GM18507 (cell line): ENCODE measurements around the gene MTCH1.

ENCODE experiments used
- DNase-seq: peaks from one replicate; pipeline ENCODE4 v3.0.0; 2011; ENCODE audit warnings: low read depth; ENCODE audit not compliant: insufficient read length; ENCODE audit errors: extremely low spot score
- FAIRE-seq: peaks from 2 replicates; lab custom pipeline; 2011; peaks lifted over from hg19 to GRCh38; lab: Jason Lieb, UNC

MTCH1 gene, protein sequence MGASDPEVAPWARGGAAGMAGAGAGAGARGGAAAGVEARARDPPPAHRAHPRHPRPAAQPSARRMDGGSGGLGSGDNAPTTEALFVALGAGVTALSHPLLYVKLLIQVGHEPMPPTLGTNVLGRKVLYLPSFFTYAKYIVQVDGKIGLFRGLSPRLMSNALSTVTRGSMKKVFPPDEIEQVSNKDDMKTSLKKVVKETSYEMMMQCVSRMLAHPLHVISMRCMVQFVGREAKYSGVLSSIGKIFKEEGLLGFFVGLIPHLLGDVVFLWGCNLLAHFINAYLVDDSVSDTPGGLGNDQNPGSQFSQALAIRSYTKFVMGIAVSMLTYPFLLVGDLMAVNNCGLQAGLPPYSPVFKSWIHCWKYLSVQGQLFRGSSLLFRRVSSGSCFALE

DNA sequence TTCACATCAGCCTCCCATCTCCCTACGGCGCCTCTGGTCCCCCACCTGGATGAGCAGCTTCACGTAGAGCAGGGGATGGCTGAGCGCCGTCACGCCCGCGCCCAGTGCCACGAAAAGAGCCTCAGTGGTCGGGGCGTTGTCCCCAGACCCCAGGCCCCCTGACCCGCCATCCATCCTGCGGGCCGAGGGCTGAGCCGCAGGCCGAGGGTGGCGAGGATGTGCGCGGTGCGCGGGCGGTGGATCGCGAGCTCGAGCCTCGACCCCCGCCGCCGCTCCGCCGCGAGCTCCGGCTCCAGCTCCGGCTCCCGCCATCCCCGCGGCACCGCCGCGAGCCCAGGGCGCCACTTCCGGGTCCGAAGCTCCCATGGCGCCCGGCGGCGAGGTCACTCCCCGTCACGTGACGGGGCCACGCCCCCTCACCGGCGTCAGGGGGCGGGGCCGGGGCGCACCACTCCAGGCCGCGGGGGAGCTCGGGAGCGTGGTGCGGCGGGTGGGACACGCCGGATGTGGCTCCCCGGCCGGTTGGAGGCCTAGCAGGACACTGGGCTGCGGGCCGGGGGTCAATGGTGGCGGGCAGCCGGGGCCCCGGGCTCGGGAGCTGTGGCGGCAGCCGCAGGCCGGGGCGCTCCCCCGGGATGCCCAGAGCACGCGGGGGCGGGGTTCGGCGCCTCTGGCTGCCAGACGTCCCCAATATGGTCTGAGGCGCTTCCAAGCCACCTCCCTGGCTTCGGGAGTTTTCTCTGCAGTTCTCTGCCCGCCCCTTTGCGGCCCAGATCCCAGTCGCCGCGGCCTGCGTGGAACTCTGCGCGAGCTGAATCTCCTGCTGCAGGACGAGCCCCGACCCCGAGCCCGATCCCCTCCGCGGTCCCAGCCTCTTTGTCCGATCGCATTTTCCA is at the start of gene MTCH1:
Gene MTCH1 (minus strand): TSS at position 389 of the 896 bp plus-strand sequence. CDS start 23 bp downstream, at position 366.
- peak; percentile 81 for FAIRE-seq
- DNase-seq: peak; percentile 94

GRCh38 chr6:37033819-37034795 is 48.1 kb upstream of the MTCH1 start:
- FAIRE-seq: no peak
- DNase-seq: no peak

- DNase-seq (no peak), FAIRE-seq (no peak)
These were observed 47.3 kb upstream of the MTCH1 start for GRCh38 chr6:37033255-37033654.

DNA sequence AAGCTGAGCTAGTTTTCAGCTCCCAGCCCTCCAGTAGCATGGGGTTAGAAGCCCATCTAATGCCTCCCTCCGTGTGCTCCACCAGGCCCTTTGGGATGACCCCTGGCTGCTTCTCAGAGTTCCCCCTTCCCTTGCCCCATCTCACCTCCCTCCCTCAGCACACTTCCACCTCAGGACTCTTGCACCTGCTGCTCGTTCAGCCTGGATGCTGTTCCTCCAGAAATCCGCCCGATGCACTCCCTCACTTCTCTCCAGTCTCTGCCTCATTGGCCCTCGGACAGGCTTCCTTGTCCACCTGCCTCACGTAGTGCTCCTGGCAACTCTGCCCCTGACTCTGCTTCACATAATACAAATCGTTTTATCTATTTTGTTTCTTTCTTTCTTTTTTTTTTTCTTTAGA is 46.2 kb upstream of the MTCH1 start:
- DNase-seq (no peak), FAIRE-seq (no peak)

- no peak for FAIRE-seq
- DNase-seq: no peak
These were observed 44.6 kb upstream of the MTCH1 start for GRCh38 chr6:37030599-37030998.

GRCh38 chr6:37029249-37029971 is 43.4 kb upstream of the MTCH1 start:
- FAIRE-seq: no peak

GRCh38 chr6:37027811-37028469 is 41.9 kb upstream of the MTCH1 start:
- DNase-seq: no peak
- FAIRE-seq: no peak

More at GRCh38 chr6:37029249-37029971, 43.4 kb upstream of the MTCH1 start:
- DNase-seq: no peak

DNA sequence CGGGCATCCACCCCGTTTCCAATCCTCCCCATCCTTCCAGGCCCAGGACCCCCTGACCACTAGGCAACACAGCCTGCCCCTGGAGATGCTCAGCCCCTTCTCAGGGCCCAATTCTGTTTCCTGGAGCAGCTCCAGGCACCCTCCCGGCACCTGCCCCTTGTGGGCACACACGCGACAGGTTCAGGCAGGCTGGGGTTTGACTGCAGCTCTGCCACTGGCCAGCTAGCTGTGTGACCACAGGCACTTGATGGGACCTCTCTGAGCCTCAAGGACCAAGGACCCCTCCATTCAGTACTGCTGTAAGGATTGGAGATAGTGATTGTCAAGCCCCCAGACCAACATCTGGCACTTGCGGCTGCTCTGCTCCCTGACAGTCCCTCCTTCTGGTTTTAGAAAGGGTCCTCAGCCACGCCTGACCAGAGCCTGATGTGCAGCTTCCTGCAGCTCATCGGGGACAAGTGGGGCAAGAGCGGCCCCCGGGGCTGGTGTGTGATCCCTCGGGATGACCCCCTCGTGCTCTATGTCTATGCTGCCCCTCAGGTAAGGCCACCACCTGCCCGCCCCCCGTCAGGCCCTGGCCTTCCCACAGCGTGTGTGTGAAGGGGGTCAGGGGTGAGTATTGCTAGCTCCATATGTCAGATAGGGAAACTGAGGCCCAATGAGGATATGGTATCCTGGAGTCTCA is 41.2 kb upstream of the MTCH1 start:
- FAIRE-seq (no peak), DNase-seq (no peak)

GRCh38 chr6:37025621-37026466 is 39.8 kb upstream of the MTCH1 start:
- DNase-seq: no peak
- no peak for FAIRE-seq

DNA sequence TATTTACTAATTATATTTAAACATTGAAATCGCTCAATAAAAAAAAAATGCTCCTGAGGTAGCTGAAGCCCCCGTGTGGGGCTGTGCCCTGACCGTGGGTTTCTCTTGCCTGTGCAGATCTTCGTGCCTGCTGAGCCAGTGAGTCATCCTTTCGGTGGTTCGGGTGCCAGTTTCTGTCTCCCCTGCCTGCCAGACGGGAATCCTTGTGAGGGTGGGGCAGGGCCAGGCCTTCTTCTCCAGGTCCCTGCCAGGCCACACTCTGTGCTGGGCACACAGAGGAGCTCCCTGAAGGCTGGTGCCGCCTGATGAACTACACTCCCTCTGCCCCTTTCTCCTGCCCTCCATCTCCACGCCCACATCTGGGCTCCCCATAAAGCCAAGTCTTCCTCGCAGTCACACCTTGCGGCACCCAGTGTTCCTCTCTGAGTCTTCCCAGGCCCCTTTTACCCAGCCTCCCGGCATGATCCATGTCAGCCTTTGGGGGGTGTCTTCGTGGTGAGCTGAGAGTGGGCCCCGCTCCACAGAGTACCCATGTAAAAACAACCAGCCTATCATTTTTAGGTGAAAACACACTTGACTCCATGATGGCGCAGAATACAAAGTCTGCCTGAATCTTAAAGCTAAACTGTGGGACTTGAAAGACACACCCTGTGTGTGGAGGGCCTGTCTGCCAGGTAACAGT is 38.8 kb upstream of the MTCH1 start:
- no peak for FAIRE-seq

GRCh38 chr6:37022135-37022863 is 36.3 kb upstream of the MTCH1 start:
- no peak for FAIRE-seq

More for the DNA sequence above, 38.8 kb upstream of the MTCH1 start:
- no peak for DNase-seq

DNA sequence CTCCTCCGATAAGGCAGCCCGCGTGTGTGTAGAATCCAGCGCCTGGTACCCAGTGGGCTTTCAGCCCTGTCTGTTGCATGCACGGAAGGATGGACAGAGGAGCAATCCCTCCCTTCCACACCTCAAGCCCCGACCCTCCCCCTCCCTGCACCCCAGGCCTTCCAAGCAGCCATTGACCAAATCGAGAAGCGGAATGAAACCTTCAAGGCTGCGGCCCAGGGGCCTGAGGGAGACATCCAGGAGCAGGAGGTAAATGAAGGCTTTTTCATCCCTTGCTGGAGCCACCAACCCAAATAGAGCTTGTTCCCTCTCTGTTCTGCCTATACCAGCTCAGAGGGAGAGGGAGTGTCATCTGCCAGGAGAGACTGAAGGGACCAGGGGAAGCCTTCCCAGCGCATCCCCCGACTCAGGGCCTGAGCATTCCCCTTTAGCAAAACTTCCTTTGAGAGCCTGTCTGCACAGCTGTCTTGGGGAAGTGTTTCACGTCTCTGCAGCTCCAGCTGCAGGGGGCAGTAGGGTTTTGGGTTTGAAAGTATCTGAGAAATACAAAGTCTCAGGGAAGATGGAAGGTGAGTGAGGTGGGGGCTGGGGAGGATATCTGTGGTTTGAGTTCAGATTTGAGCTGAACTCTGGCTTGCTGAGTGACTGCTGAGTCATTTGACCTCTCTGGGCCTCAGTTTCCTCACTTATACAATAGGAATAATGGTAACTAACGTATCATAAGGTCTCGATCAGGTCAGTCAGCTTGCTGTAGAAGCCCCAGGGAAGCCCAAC is 35.5 kb upstream of the MTCH1 start:
- FAIRE-seq: no peak
- DNase-seq: no peak

More at GRCh38 chr6:37022135-37022863, 36.3 kb upstream of the MTCH1 start:
- no peak for DNase-seq

DNA sequence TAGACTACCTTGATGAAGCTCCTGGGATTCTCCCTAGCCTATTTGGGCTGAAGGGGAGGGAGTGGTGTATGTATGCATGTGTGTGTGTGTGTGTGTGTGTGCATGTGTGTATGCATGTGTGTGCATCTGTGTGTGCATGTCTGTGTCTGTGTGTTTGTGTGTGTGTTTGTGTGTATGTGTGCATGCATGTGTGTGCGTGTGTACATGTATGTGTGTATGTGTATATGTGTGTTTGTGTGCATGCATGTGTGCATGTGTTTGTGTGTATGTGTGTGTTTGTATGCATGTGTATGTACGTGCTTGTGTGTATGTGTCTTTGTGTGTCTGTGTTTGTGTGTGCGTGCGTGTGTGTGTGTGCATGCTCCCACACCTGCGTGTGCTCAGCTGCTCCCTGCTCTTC is 34.8 kb upstream of the MTCH1 start:
- no peak for DNase-seq
- no peak for FAIRE-seq

- FAIRE-seq (no peak), DNase-seq (no peak)
These were observed 34.4 kb upstream of the MTCH1 start for GRCh38 chr6:37020381-37020780.

- no peak for DNase-seq
- FAIRE-seq: no peak
These were observed 33.1 kb upstream of the MTCH1 start for GRCh38 chr6:37019065-37019450.
